NCI-H2196 treated with DMSO at 0.1 percent for 48 hours (cell line): ENCODE results near the gene CYTH4.

Experiments used
- DNase-seq: peaks from one replicate; lab custom pipeline; 2025; ENCODE audit not compliant: unreplicated experiment; lab: John Stamatoyannopoulos, UW

Gene CYTH4

DNA sequence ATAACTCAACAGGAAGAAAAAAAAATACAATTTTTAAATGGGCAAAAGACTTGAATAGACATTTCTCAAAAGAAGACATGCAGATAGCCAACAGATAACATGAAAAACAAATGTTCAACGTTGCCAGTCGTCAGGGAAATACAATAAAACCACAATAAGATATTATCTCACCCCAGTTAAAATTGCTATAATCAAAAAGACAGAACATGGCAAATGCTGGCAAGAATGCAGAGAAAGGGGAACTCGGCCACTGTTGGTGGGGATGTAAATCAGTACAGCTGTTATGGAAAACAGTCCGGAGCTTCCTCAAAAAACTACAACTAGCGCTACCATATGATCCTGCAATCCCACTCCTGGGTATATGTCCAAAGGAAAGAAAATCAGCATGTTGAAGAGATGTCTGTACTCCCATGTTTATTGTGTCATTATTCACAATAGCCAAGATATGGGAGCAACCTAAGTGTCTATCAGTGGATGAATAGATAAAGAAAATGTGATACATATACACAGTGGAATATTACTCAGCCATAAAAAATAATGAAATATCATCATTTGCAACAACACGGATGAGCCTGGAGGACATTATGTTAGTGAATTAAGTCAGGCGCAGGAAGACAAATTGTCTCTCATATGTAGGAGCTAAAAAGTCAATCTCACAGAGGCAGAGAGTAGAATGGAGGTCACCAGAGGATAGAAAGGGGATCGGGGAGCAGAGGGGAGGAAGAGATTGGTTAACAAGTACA, 12.2 kb upstream of the CYTH4 start:
- no peak for DNase-seq

DNA sequence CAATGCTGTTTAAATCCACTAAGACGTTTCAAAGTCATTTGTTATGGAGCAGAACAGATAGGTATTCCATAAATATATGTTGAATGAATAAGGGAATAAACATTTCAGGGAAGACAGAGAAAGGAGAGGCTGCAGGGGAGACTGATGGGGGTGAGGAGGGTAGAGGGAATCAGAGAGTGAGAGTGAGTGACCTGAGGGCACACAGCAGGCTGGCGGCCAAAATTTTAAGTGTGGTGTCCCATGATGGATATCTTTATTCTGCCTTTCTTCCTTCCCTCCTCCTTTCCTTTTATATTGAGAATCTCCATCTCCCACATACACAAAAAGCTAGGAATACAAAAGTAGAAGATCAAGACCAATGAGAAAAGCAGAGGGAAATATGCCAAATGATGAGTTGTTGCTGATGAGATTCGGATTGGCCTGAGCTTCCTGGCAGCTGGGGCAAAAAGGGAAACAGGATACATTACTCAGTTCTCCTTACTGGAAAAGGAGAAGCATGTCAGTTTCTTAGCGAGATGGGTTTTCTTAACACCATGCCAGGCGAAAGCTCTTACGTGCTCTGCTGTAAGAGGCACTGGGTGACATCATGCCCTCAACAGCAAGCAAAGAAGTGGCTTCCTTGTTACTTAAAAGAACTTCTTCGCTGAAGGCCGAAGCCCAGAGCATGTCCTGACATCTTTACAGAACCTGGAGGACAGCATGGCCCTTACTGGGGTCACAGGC, 11.2 kb upstream of the CYTH4 start:
- DNase-seq = no peak

DNA sequence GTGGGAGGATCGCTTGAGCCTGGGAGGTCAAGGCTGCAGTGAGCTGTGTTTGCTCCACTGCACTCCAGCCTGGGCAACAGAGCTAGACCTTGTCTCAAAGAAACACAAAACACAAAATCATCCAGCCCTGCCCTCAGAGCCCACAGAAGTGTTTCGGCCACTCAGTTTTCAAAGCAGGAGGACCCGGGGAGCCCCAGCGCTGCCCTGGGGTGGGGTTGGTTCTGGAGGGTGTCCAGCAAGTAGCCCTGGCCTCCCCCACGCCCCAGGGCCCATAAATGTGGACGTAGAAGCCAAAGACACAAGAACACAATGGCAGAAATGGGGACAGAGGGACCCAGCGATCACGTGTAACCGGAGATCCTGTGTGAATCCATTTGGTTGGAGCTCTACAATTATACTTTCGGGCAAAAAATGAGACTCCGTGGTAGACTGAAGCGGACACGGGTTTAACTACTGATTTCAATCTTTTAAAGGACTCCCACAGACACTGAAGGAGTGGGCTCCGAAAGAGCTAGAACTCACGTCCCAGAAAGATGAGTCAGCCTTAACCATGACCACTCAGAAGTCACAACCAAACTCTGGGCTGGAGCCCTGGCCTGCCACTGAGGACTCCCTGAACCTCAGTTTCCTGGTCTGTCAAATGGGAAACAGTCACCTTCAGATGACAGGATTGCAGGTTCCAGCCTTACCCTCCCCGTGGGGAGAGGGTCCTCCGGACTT, 9.0 kb upstream of the CYTH4 start:
- DNase-seq = no peak

DNA sequence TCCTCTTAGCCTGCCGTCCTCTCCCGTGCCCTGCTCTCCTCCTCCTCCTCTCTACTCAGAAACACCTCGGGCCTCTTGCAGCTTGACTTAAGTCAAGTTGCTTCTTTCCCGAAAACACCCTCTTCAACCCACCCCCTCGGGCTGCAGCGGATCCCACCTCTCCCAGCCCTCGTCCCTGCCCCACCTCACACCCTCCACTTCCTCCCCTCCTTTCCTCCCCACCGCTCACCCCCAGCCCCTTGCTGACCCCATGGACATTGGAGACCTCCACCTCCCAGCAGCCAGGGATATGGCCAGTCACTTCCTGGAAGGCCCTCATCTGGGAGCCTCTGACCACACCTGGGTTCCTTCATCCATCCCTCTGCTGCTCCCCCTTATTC, 8.5 kb upstream of the CYTH4 start:
- no peak for DNase-seq

DNA sequence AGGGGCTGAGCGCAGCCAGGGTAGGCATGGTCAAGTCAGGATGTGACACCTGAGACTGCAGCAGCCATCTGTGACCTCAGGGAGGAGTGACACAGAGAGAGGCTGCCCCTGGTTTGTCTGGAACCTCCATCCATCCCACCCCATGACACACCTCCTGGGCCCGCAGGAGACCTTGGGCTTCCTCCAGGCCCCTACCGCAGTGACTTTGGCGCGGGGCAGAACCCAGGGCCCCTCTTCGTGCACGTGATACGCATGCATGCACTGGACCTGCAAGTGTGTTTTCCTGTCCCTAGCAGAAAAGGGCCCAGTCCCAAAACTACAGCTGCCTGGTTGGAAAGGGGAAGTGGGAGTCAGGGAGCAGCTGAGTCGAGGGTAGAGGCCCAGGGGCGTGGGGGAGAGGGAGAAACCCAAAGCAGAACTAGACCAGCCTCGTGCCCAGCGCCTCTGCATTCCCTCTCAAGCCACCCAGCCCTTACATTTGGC, 7.9 kb upstream of the CYTH4 start:
- DNase-seq = no peak

DNA sequence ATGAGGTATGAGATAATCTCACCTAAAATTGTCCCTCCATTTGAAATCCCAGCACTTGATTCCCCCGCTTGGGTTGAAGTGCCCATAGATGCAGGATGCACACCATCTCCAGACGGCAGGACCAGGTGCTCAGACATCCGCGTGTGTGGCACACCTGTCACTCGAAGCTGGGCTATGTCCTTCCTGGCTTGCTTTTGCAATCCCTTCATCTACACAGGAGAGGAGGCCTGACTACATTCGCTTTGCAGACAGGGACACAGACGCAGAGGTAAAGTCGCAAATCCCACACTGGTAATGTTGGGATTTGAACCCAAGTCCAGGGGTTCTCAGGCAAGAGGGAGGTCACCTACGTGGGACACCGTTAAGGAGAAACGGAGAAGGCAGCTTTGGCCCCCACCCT, 7.2 kb upstream of the CYTH4 start:
- DNase-seq = no peak

DNA sequence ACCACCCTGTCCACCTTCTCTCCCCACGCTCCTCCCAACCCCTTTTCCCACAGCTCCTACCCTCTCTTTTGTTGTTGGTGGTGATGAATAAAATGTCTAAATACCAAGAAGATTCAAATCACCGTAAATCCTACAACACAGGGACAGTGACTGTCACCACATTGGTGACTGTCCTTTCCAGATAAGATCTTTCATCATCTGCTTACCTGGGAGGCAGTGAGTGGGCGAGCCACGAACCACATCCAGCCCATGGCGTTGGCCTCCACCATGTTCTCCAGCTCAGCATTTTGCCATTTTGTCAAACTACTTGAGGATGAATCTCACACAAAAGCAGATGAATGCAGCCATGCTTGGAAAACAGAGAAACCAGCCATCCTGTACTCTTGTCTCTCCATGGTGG, 6.7 kb upstream of the CYTH4 start:
- DNase-seq = no peak

DNA sequence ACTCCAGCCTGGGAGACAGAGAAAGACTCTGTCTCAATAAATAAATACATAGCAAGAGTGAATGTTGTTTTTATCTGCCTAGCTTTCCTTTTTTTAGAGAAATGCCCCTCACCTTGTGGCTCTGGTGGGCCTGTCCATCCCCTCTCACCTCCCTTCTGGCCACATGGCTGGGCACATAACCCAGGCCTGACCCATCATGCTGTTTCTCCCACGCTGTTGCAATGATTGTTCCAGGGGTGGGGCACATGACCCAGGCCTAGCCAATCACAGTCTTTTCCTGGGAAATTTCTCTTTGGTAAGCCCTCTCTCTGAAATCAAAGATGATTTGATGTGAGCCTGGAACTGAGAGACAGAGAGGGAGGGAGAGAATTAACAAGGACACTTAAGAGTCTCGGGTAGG, 5.5 kb upstream of the CYTH4 start:
- no peak for DNase-seq

DNA sequence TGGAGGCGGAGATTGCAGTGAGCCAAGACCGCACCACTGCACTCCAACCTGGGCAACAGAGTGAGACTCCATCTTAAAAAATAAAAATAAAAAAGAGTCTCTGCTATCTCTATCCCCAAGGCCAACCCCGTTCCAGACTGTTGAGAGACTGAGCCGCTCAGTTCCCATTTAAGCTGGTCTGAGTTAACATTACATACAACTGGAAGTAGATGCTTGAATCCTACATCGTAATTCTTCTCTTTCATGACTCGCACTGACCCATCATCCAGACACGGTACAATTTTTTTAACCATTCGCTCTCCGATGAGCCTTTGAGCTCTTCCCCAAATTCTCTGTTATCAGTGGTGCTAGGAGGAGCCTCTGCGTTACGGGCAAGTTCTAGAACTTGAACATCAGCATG, 4.9 kb upstream of the CYTH4 start:
- no peak for DNase-seq

DNA sequence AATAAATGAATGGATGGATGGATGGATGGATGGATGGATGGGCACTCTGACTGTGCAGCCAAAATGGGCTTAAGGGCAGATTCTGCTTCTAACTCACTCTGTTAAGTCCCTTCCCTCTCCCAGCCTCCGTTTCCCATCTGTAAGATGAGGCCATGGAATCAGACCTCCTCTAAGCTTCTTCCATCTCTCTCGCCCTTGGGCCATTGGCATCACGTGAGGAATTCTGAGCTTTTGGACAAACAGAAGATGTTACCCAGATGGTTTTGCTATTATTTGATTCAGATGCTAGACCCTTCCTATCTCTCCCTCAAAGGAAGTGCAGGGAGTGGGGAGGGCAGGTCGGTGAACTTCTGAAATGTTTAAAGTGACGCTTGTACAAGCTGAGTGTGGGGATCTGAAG, 4.0 kb upstream of the CYTH4 start:
- DNase-seq = no peak

DNA sequence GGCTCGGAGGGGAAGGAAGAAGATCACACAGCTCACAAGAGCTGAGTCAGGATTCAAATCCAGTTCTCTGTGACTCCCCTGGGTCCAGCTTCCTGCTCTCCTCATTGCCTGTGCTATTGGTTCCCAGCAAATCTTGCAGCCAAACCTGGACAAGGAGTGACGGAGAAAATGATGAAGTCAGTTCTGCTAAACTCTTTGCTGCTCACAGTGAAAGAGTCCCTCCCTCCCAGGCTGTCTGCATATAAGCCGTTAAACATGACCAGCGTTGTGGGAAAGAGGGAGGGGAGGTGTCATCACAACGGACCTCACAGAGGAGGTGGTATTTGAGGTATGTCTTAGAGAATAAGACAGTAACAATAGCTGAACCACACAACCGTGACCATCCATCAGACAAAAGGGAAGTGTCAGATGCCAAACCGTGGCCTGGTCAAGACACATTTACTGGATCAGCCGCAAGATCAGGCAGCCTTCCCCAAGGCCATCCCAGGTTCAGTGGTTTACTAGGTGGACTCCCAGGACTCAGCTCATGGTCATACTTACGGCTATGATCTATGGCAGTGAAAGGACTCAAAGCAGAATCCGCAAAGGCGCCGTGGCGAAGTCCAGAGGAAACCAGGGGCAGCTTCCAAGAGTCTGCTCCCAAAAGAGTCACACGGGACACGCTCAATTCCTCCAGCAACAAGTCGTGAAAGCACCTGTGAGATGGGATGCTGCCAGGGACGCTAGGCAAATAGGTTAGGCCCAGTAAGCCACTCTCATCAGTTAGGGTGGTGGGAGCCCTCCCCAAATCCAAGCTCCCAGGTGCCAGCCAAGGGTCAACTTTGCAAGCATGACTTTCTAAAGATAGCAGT, 2.8 kb upstream of the CYTH4 start:
- DNase-seq = no peak

DNA sequence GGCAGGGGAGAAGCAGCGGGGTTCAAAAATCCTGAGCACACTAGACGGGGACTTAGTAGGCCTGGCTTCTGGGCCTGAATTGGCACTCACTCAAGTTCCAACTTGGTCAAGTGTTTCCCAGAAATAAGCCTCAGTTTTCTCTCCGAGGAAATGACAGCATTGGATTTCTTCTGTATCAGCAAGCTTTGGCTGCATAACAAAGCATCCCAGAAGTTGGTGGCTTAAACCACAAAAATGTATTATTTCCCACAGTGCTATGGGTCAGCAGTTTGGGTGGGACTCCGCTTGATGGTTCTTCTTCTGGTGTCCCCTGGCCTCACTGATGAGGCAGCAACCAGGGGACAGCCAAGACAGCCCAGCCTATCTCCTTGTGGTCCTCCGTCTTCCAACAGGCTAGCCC, 1.6 kb upstream of the CYTH4 start:
- no peak for DNase-seq

DNA sequence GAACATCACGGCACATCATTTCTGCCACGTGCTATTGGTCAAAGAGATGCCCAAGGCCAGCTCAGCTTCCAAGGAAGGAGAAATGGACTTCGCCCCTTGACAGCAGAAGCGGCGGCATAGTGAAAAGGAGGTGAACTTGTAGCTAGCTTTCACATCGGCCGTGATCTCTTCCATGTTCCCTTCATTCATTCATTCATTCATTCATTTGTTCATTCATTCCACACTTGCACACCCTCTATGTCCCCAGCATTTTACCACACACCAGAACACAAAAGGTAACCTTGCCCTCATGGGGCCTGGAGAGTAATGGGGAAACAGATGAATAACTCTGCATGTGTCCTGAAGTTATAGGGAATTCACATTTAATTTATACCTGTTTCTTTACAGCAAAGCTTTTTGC, 1.1 kb upstream of the CYTH4 start:
- no peak for DNase-seq

DNA sequence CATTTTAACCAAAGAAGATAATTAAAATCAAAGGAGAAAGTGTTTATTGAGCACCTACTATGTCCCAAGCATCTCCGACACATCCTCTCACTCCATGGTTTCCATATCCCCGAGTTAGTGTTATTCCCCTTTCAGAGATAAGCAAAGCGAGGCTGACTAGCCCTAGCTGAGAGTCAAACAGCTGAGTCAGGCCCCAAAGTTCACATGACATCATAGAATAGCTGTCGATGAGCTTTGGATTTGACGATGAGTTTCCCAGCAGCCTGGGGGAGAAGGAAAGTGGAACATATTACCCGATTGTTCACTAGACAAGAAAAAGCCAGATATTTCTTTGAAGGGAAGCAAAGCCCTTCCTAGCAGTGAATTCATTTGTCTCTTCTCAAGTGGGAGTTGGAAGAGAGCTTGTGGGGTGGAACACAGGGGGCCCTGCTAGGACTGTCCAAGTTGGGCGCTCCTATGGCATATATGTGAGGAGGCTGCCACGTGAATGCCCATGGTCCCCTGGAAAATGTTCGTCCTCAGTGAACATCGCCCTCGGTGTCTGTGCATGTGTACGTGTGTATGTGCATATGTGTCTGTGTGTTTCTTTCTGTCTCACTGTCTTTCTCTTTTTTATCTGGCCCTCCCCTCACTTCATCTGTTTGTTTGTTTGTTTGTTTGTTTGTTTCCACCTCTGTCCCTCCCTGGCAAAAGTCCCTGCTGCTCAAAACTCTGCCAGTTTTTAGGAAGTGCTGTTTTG, 493 bp upstream of the CYTH4 start:
- DNase-seq = no peak

DNA sequence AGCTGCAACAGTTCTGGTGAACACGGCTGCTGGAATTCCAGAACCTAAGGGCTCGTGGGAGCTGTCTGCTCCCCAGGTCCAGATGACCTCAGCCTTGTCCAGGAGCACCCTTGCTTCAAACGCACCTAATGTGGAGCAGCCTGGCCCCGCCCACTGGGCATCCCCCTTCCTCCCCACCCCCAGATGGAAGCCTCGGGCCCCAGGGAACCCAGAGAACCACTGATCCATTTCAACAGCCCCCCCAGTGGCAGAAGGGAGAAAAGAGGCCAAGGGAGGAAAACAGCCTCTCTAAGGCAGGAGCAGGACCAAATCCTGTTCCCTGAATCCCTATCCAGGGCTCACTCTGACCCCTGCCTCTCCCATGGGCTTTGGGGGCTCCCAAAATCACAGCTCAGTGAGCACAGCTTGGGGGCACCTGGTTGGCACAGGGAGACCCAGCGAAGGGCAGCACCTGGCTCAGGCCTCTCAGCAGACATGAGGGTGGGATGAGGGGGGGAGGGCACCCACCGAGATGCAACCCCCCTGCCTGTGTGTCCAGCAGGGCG, 1.2 kb downstream of the CYTH4 start:
- no peak for DNase-seq

DNA sequence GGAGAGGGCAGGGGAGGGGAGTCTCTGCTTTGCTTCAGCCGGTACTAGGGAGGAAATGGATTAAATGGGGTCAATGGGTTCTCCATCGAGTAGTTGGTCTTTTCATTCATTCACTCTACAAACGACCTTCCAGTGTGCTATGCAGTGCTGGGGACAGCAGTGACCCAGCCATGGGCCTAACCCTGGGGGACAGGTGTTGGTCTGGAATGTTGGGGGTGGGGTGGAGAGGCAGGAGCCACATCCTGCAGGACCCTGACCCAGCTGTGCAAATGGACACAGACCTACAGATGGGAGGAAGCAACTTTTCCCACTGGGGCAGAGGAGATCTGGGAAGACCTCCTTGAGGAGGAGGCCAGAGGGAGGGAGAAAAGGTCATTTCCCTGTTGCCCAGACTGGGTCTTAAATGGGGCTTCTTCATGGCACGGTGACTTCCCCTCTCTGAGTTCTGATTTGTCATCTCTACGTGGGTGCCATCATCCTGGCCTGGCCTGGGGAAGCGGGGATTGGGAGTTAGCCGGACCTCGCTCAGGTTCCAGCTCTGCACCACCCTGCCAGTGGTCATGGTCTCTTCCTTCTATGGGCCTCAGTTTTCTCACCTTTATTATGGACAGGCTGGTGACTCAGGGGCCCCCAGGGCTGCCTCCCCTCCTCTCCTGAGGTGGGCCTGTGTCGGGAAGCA, 2.0 kb downstream of the CYTH4 start:
- no peak for DNase-seq

DNA sequence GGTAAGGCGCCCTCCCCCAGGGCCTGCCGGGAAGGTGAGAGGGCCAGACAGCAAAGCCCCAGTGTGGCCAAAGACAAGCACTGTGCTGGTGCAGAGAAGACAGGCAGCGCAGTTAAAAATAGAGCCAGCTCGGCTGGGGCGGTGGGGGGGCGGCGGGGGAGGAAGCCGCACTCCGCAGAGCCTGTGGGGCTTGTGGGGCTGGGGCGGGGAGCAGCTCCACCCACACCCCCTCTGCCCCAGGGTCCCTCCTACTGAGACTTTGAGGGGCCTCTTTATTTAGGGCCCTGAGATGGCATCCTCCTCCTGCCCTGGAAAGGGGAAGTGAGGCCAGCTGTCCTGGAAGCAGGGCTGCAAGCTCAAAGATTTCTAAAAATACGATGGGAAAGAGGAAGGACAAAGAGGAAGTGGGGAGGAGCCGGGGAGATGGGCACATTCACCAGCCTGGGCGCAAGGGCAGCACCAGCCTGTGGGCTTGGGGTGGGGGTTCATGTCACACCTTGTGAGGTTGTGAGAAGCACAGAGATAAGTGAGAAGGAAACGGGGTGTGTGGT, 2.6 kb downstream of the CYTH4 start:
- no peak for DNase-seq

DNA sequence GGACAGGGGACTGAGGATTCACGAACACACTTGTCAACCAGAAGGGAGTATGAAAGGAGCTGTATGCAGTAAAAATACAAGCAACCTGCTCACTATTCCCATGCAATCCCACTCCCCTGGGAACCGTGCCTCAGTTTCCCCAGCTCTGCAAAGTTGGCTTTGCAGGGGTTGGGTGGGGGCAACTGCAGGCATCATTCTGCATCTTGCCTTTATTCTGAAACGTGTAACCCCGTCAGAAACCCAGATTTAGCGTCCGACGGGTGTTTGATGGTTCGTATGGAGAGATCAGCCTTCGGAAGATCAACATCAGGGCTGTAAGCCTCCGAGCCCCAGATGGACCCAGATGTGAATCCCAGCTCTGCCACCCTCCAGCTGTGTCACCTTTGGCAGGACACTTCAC, 3.6 kb downstream of the CYTH4 start:
- no peak for DNase-seq

DNA sequence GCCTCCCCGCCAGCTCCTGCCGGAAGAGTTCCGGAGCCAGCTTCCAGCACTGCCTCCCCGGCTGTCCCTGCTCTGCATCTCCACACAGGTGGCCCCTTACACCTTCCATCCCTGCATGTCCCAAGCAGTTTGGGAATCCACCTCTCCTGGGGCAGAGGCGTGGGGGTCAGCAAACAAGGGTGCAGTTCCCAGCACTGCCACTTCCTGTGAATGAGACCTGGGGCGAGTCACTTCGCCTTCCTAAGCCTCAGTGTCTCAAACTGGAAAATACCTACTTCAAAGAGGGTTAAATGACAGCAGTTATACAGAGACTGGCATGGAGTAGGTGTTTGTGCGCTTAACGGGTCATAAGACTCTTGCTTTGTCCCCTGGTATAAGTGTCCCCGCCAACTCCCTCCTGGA, 5.2 kb downstream of the CYTH4 start:
- no peak for DNase-seq
